Brain pericyte (primary cell): ENCODE data around the gene MBNL1.
"Not testable (repeated sequence)": the region's sequence is repeated elsewhere in the genome, so short reads cannot be mapped to it uniquely, and the experiment has no call there.

Source experiments
- DNase-seq: peaks from one replicate; pipeline ENCODE4 v3.0.0-alpha.2; 2012; ENCODE audit warnings: low read depth, low spot score

Gene MBNL1

DNA sequence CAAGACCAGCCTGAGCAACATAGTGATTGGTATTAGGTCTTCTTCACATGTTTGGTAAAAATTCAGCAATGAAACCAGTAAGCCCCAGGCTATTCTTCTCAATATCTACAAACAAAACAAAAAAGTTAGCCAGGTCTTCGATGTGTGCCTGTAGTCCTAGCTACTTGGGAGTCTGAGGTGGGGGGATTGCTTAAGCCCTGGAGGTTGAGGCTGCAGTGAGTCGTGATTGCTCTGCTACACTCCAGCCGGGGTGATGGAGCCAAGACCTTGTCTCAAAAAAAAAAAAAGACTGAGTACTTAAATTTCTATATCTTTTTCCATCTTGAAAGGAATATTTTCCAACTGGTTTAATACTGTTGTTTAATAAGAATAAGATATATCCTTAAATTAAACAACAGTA is 106.8 kb downstream of the MBNL1 start:
- no peak for DNase-seq

GRCh38 chr3:152376351-152377183 is 107.8 kb downstream of the MBNL1 start:
- no peak for DNase-seq

DNA sequence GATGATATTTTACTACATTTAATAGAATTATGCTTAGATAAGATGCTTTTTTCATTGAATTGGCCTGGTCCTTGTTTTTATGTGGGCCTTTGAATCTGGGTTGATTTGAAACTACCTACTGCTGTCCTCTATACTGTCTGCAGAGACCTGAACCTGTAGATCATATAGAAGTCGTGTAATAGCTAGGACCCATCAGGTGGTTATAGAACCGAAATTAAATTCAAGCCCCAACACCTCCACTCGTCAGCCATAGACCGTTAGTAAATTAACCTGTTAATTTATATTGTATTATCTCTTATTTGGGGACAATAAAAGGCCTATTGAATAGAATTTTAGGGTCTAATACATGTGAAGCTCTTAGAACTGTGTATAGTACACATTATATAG is 108.4 kb downstream of the MBNL1 start:
- no peak for DNase-seq

DNA sequence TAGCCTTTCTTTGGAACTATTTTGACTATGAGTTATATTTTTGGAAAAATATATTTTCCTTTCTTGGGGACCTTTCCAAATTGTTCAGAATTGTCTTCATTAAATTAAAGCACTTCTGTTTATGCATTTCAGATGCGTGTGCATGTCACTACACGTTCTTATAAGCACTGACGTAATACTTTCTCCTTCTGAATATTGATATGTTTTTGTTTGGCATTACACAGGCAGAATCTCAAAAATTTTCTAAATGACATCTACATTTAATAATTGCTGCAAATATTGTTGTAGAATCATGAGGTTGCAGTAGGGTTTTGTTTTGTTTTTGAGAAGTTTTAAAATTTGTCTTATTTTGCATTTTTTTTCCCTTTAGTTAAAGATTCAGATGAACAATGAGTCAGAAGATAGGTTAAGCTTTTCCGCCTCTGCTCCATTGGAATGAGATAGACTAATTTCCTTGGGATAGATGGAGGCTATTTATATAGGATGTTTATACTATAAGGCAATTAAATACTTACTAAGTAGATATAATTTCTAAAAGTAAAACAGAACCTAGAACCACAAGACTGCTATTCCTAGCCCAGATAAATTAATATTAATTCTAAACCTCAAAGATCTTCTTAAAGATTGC is 110.8 kb downstream of the MBNL1 start:
- no peak for DNase-seq

- no peak for DNase-seq
Measured at GRCh38 chr3:152380043-152380442, 111.3 kb downstream of the MBNL1 start.

DNA sequence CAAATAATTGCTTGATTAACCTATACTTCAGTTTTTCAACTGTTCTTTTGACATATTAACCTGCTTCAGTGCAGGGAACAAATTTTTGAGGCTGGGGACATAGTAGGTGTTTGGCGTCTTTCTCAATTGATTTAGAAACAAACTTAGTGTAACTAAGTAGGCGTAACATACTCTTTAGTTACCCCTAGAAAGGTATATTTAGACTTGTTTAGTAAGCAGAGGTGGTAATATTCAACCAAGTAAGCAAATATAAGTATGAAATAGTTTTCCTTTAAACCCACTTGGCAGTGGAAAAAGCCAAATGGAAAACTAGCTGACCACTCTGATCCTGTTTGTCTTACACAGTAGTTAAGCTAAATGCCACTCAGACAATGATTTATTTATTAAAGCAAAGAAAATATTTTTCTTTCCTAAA is 113.2 kb downstream of the MBNL1 start:
- no peak for DNase-seq

DNA sequence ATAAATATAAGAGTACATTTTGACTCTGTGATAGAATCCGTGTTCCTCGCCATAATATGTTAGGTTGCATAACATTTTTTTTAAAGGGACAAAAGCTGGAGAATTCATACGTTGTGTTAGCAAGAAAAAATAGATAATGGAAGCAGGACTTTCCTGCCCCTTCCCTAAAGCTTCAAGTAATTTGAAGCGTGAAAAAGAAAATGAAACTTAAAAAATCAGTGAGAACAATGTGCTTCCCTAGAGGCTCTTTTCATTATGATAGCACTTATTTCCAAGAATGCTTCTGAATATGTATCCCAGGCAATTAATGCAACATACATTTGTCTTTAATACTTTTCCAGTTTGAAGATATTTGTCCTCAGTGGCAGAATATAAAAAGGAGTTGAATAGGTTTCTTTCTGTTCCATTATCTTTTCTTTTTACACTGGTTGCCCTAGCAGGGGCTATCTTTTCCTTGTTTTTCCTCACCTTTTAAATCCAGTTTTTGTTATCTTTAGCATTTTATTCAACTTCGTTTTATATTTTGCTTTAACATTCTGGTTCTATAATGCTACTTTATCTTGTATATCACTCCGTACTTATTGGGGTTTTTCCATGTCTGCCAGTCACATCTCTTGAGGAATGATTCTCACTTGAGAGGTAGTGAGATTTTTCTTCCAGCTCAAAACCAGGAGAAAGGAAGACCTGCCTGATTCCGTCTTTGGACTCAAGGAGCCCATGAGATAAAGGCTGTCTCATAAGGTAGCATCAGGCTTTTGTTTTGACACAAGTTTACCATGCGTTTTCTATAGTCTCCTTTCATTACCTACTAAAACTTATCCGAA is 113.8 kb downstream of the MBNL1 start:
- no peak for DNase-seq

DNA sequence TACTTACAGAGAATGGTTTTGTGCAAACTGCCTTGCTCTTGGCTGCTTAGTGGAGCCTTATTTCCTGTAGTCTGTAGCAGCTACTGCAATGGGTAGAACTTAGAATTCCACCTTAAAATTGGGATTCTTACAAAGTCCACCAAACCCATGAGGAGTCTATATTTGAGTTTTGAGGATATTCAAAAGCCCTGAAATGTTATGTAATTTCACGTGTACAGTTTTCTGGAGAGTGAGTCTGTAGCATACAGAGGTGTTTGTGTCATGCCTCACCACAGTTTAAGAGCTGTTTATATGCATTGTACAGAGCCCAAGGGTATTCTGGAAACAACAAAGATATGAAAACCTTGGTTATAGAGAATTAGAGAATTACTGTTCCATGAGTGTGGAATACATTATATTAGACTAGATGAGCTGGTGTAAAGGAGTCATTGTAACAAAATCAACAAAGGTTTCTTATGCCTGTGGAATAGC is 114.4 kb downstream of the MBNL1 start:
- no peak for DNase-seq

- DNase-seq = no peak
Measured at GRCh38 chr3:152384412-152384811, 115.7 kb downstream of the MBNL1 start.

DNA sequence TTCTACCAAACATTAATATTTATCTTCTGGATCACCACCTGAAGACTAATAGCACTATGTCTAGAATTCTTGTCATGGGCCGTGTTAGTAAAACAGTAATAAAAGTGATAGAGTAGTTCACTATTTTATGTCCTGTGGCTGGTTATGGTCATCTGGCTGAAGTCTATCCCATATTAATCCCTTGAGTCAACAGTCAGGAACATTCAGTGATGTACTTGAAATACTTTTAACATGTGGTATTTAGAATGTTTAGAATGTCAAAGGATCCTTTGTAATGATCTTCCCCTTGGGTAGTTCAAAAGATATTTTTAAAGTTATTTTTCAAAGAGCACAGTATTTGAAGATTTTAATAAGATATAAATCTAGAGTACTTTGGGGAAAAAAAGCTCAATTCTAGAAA is 117.0 kb downstream of the MBNL1 start:
- DNase-seq = no peak

GRCh38 chr3:152386208-152386607 is 117.5 kb downstream of the MBNL1 start:
- no peak for DNase-seq

- no peak for DNase-seq
Measured at GRCh38 chr3:152388631-152389030, 119.9 kb downstream of the MBNL1 start.

GRCh38 chr3:152389316-152389934 is 120.7 kb downstream of the MBNL1 start:
- DNase-seq = no peak

DNA sequence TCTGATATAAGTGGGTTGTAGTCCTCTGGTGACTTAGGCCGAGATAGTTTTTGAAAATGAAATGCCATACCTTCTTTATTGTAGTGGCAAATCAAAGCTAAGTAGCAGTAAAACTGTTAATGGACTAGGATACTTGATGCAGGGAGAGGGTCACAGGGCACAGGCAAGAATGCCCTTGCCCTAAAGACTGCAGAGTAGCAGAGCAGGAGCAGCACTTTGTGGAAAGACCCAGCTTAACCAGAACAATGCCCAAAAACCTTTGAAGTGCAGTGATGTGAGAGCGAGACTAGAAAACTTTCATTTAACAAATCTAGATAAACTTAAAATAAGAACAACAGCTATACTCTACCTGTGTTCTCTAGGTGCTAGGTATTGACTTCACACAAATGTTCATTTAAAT is 121.9 kb downstream of the MBNL1 start:
- DNase-seq = no peak

DNA sequence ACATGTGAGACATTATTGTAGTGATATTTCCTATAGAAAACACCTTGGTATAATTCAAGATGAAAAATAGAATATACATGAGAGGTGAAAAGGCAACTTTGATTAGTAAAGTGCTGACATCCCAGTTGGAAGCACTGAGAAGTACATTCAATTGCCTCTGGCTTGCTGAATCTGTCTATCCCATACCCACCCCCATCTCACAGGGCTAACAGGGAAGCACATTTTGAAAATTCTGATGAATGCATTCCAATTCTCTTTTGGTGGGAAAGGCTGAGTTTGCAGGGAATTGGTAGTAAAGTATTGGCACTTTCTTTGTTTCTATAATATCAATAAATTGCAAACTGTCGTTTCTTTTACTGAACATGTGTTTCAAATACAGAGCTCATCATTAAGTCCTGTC is 122.9 kb downstream of the MBNL1 start:
- DNase-seq = no peak

GRCh38 chr3:152392272-152392880 is 123.6 kb downstream of the MBNL1 start:
- no peak for DNase-seq

DNA sequence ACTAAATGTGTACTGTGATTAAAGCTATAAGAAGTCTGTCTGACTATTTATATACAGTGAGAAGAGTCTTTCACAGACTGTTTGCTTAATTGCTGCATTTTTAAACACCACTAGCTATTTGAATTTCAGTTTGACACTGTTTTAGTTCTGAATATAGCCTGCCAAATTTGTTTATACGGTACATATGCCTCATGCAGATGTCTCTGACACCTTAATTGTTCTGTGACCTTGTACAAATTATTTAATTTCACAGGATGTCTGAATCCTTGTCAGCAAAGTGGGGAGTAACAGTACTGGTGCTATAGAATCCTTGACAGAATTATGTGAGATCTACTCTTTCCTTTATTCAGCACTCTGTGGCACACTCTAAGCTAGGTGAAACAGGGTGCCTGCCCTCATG is 125.5 kb downstream of the MBNL1 start:
- no peak for DNase-seq

- DNase-seq = no peak
Measured at GRCh38 chr3:152395764-152396163, 127.0 kb downstream of the MBNL1 start.

- no peak for DNase-seq
Measured at GRCh38 chr3:152396867-152397266, 128.1 kb downstream of the MBNL1 start.

- DNase-seq = not testable (repeated sequence)
Measured at GRCh38 chr3:152397348-152397747, 128.6 kb downstream of the MBNL1 start.

DNA sequence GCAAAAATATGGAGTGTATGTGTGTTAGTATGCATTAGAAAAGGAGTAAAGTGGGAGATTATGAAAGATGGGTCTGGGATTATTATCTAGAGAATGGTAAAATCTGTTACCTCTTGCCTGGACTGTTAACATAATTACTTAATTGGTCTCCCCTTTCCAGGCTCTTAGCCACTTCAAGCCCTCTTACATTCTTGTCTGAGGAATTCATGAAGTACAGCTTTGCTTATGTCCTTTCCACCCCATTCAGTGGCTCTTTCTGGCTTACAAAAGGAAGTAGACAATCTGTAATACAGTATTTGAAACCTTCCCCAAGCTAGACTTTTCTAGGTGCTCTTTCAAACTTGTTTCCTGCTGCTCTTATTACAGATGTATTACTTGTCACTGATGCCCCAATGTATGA is 129.8 kb downstream of the MBNL1 start:
- no peak for DNase-seq
